Hypothalamus (tissue), 51 donors: ENCODE results near the gene MOCS3.

Experiments
- DNase-seq, 51 donors: peaks; one replicate each; lab custom pipeline; 2025; lab: John Stamatoyannopoulos, UW

MOCS3 gene

GRCh38 chr20:51008718-51009117 is 50.1 kb downstream of the MOCS3 start:
- DNase-seq = no peak

- no peak for DNase-seq
Observed at GRCh38 chr20:51009303-51010042, 50.9 kb downstream of the MOCS3 start.

GRCh38 chr20:51010043-51010365 is 51.4 kb downstream of the MOCS3 start:
- DNase-seq = no peak

- no peak for DNase-seq
Observed at GRCh38 chr20:51010932-51011331, 52.3 kb downstream of the MOCS3 start.

GRCh38 chr20:51011479-51011878 is 52.9 kb downstream of the MOCS3 start:
- DNase-seq = no peak

GRCh38 chr20:51012357-51012756 is 53.7 kb downstream of the MOCS3 start:
- no peak for DNase-seq
